ENCODE measurements around the gene NUDT22. TPM values are rescaled to one million over a fixed set of nuclear protein-coding genes. Genes with fewer than 3 reads are reported as not detected.

Gene NUDT22
- polyA plus RNA-seq, 1 donor from 2014 or later = 47.3 TPM

GRCh38 chr11:64207256-64208085 is 18.6 kb upstream of the NUDT22 start:
- H3K9me2 ChIP-seq (ENCODE audit: insufficient read depth, low read length) = no peaks in the 10 kb centered on the region
- H4K20me1 ChIP-seq (ENCODE audit: insufficient read depth) = no peaks in the 10 kb centered on the region
- H3K36me3 ChIP-seq (ENCODE audit: insufficient read depth, low read length) = peaks cover 6% of the 10 kb centered on the region
- H3K4me3 ChIP-seq (ENCODE audit: low read length) = no peak overlapping the region
- no peak overlapping the region for H2AFZ ChIP-seq (ENCODE audit: low read depth, low read length)
- no peak overlapping the region for H3K9ac ChIP-seq (ENCODE audit: low read length)
- TF ChIP-seq EP300 (conservative IDR thresholded peaks at IDR 0.05; ENCODE audit: poor library complexity, severe bottlenecking) (no peak), EZH2 (IDR thresholded peaks at IDR 0.05; ENCODE audit: borderline replicate concordance, insufficient read depth, low read length, poor library complexity, severe bottlenecking) (no peak), MXI1 (conservative IDR thresholded peaks at IDR 0.05; ENCODE audit: poor library complexity, severe bottlenecking) (no peak), REST (IDR thresholded peaks at IDR 0.05; ENCODE audit: borderline replicate concordance) (no peak), RAD21 (conservative IDR thresholded peaks at IDR 0.05) (no peak), SMC3 (conservative IDR thresholded peaks at IDR 0.05; ENCODE audit: poor library complexity) (no peak), CTCF (IDR thresholded peaks at IDR 0.05; ENCODE audit: poor library complexity, severe bottlenecking) (no peak), POLR2AphosphoS5 (IDR thresholded peaks at IDR 0.05) (no peak), TAF1 (IDR thresholded peaks at IDR 0.05; ENCODE audit: low read depth) (no peak)
- no peaks in the 10 kb centered on the region for H3K27me3 ChIP-seq (ENCODE audit: insufficient read depth, low read depth, low read length)
- no peaks in the 10 kb centered on the region for H3K9me3 ChIP-seq (ENCODE audit: low read length)
- no peak overlapping the region for H3K4me2 ChIP-seq (ENCODE audit: low read length)
- H3F3A ChIP-seq (ENCODE audit: insufficient read depth, low read length, poor library complexity, severe bottlenecking) = no peaks in the 10 kb centered on the region
- H3K27ac ChIP-seq (ENCODE audit: low read length) = no peak overlapping the region
- H3K79me2 ChIP-seq (replicated peaks; ENCODE audit: insufficient read depth, low read length) = no peaks in the 10 kb centered on the region

- TF ChIP-seq REST (IDR thresholded peaks at IDR 0.05; ENCODE audit: borderline replicate concordance) (no peak), MXI1 (conservative IDR thresholded peaks at IDR 0.05; ENCODE audit: poor library complexity, severe bottlenecking) (no peak), CTCF (IDR thresholded peaks at IDR 0.05; ENCODE audit: poor library complexity, severe bottlenecking) (no peak), EZH2 (IDR thresholded peaks at IDR 0.05; ENCODE audit: borderline replicate concordance, insufficient read depth, low read length, poor library complexity, severe bottlenecking) (no peak), RAD21 (conservative IDR thresholded peaks at IDR 0.05) (no peak), SMC3 (conservative IDR thresholded peaks at IDR 0.05; ENCODE audit: poor library complexity) (no peak), POLR2AphosphoS5 (IDR thresholded peaks at IDR 0.05) (no peak), TAF1 (IDR thresholded peaks at IDR 0.05; ENCODE audit: low read depth) (no peak), EP300 (conservative IDR thresholded peaks at IDR 0.05; ENCODE audit: poor library complexity, severe bottlenecking) (no peak)
- H3K9me3 ChIP-seq (ENCODE audit: low read length) = no peaks in the 10 kb centered on the region
- peaks cover 6% of the 10 kb centered on the region for H3K36me3 ChIP-seq (ENCODE audit: insufficient read depth, low read length)
- no peak overlapping the region for H3K27ac ChIP-seq (ENCODE audit: low read length)
- no peak overlapping the region for H3K4me2 ChIP-seq (ENCODE audit: low read length)
- H3K79me2 ChIP-seq (replicated peaks; ENCODE audit: insufficient read depth, low read length) = no peaks in the 10 kb centered on the region
- no peak overlapping the region for H3K9ac ChIP-seq (ENCODE audit: low read length)
- H3K27me3 ChIP-seq (ENCODE audit: insufficient read depth, low read depth, low read length) = no peaks in the 10 kb centered on the region
- H2AFZ ChIP-seq (ENCODE audit: low read depth, low read length) = no peak overlapping the region
- no peak overlapping the region for H3K4me3 ChIP-seq (ENCODE audit: low read length)
- H4K20me1 ChIP-seq (ENCODE audit: insufficient read depth) = no peaks in the 10 kb centered on the region
- no peaks in the 10 kb centered on the region for H3K9me2 ChIP-seq (ENCODE audit: insufficient read depth, low read length)
- no peaks in the 10 kb centered on the region for H3F3A ChIP-seq (ENCODE audit: insufficient read depth, low read length, poor library complexity, severe bottlenecking)
Observed at GRCh38 chr11:64208086-64208795, 17.8 kb upstream of the NUDT22 start.

Data from neural cell (in vitro differentiated cells).